ENCODE results near the gene PHF1.
"Not testable (repeated sequence)": the region's sequence is repeated elsewhere in the genome, so short reads cannot be mapped to it uniquely, and the experiment has no call there.

Gene PHF1

DNA sequence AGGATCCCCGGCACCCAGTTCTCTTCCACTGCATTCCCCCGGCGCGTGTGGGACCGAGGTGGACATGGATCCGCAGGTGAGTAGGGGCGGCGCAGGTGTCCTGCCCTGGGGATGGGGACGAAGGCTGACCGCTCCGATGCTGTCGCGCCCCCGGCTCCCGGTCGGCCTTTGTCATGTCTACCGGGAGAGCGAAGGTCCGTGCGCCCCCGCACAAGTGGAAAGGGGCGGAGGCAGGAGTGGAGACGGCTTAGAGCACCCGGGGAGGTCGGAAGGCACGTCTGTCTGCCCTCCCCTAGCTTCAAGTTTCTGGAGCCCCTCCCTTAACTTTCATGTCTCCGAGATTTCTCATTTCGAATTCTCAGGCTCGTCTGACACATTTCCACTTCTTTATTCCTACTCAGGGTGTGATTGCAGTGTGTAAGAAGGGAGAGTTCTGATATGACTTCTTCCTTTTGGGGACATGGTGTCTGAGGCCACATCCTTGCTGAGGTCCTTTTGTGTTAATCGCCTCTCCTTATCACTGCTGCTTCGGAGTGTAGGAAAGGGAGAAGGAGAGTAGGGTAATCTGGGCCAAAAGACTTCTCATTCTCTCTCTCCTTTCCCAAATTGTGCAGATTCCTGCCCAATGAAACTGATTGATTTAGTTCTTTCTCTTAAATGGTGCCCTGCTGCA is 18.8 kb upstream of the PHF1 start:
- DNase-seq = no peak

DNA sequence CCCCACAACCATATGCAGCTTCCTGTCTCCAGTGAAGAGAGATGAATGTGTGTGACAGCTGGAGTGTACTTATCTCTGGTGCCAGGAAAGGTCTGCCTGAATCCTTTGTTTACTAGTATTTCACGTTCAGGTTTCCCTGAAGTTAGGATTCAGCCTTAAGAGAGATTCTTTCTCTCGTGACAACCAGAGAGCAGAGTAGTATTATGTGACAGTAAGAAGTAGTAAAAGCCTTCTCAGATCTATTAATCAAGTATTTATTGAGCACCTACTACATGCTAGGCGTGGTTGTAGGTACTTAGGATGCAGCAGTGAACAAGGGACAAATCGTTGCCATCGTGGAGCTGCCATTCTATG is 18.2 kb upstream of the PHF1 start:
- DNase-seq = peak; percentile 12

DNA sequence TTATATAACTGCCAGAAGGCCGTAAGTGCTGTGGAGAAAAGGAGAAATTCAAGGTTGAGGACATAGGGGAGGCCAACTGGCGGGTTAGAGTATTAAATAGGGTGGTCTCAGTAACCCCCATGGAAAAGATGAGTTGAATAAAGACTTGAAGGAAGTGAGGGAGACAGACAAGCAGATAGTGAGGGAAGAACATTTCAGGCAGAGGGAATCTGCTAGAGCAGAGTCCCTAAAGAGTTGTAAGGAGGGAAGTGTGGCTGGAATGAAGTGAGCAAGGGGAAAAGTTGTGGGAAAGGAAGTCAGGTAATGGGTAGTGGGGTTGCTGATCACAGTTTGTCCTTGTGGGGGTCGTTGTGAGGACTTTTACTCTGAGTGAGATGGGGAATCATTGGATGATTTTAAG is 17.8 kb upstream of the PHF1 start:
- no peak for DNase-seq

DNA sequence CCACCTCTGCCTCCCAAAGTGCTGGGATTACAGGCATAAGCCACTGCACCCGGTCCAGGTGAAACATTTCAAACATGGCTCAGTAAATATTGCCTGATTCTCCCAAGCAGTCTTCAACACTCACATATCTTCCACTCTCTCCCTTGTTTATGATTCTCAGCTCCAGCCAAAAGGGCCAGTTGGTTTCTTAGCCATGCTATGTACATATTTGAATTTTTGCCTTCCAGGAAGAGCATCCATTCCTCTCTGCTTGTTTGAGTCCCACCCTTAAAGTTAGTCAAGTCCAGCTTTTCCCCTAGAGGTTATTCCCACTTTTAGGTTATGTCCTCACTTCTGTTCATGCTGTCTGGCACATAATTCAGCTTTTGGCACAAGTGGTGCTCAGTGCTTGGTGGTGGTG is 13.3 kb upstream of the PHF1 start:
- no peak for DNase-seq

DNA sequence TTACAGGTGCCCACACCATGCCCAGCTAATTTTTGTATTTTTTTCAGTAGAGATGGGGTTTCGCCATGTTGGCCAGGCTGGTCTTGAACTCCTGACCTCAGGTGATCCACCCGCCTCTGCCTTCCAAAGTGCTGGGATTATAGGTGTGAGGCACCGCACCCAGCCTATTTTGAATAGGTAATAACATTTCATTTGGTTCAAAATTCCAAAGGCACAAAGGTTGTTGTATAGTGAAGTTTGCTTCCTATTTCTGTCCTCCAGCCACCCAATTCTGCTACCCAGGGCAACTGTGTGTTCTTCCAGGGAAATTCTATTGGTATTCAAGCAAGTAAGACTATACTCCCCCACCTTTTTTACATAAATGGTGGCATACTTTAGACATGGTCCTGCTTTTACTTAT is 12.2 kb upstream of the PHF1 start:
- not testable (repeated sequence) for DNase-seq

DNA sequence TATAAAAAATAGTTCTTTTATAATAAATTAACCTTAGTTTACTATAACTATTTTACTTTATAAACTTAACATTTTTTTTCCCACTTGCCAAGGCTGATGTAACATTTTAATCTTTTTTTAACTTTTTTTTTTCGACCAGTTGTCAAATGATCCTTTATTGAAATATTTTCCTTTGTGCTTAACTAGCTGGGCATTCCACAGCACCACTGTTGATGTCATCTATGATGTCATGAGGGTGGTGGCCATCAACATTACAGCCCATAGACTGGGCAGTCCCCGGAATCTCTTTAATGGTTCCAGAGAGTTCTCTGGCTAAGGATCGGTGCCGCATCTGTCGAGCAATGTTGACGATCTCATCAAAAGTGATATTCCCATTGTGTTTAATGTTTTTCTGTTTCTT is 10.9 kb upstream of the PHF1 start:
- DNase-seq = not testable (repeated sequence)

DNA sequence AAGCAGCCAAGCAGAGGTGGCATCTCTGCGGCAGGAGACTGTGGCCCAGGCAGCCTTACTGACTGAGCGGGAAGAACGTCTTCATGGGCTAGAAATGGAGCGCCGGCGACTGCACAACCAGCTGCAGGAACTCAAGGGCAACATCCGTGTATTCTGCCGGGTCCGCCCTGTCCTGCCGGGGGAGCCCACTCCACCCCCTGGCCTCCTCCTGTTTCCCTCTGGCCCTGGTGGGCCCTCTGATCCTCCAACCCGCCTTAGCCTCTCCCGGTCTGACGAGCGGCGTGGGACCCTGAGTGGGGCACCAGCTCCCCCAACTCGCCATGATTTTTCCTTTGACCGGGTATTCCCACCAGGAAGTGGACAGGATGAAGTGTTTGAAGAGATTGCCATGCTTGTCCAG is 5.9 kb upstream of the PHF1 start:
- no peak for DNase-seq

DNA sequence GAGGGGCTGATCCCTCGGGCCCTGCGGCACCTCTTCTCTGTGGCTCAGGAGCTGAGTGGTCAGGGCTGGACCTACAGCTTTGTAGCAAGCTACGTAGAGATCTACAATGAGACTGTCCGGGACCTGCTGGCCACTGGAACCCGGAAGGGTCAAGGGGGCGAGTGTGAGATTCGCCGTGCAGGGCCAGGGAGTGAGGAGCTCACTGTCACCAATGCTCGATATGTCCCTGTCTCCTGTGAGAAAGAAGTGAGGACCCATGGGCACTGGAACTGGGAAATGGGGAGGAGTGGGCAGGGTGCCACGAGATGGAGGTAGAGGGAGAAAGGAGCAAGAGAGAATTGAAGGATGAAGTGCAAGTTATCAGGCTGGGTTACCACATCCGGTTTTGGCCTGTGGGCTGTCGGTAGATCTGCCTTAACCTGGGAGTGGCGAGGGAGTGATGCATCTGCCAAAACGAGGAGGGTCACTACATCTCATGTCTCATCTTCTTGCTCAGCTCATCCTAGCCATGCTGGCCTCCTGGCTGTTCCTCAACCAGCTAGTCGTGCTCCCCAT is 5.4 kb upstream of the PHF1 start:
- DNase-seq = no peak

DNA sequence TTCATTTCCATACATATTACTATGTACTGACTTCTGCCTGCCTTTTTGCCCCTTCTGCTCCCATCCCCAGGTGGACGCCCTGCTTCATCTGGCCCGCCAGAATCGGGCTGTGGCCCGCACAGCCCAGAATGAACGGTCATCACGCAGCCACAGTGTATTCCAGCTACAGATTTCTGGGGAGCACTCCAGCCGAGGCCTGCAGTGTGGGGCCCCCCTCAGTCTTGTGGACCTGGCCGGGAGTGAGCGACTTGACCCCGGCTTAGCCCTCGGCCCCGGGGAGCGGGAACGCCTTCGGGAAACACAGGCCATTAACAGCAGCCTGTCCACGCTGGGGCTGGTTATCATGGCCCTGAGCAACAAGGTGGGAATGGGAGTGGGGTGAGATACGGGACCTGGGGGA is 4.7 kb upstream of the PHF1 start:
- no peak for DNase-seq

DNA sequence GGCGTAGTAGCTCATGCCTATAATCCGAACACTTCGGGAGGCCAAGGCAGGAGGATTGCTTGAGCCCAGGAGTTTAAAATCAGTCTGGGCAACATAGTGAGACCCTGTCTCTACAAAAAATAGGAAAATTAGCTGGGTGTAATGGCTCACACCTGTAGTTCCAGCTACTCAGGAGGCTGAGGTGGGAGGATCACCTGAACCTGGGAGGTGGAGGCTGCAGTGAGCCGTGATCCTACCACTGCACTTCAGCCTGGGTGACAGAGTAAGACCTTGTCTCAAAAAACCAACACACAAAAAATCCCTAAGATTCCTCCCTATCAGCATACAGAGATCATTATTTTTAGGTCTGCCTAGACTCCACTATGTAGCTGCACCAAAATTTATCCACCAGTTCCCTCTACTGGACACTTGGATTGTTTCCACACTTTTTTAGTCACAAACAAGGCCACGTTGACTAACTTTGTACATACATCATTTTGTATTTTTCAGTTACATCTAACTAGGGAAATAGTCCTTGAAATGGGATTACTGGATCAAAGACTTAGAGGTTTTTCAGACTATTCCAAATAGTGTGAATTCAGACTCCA is 3.6 kb upstream of the PHF1 start:
- peak; percentile 21 for DNase-seq

DNA sequence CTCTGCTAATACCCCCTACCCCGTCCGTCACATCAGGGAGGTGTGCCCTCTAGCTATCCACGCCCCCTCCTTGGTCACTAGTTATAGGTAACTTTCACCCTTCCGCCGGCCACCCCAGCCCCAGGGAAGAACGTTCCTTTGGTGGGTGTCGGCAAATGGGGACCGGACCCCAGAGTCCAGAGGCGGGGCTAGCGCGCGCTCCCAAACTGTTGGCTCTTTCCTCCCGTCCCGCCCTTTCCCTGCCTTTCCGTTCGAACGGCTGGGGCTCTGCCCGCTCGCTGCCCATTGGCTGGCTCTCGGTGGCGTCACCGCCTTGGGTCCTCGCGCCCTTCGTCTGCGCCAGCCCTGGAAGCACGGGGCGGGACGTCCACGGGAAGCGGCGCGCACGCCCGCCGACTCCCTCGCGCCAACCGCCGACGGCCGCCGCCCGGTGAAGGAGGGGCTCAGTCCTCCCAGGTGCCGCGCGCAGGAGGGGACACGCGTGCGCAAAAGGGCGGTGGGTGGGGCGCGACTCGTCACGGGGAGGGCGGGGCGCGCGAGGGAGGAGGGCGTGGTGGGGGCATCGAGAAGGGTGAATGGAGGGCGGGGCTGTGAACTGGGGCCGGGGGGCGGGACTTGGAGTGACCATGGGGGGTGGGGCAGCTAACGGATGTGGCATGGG is 634 bp upstream of the PHF1 start:
- peak; percentile 97 for DNase-seq

DNA sequence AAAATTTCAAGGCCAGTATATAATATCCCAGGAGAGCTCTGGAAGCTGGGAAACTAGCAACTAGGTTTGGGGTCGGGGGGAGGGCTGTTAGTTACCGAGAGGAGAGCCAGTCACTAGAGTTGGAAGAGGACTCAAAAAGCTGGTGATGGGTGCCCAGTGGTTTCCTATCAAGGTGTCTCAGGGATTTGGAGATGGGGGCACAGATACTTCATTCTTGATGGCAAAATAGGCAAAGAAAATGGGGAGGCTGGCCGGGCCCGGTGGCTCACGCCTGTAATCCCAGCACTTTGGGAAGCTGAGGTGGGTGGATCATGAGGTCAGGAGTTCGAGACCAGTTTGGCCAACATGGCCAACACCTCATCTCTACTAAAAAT is 805 bp downstream of the PHF1 start:
- no peak for DNase-seq

DNA sequence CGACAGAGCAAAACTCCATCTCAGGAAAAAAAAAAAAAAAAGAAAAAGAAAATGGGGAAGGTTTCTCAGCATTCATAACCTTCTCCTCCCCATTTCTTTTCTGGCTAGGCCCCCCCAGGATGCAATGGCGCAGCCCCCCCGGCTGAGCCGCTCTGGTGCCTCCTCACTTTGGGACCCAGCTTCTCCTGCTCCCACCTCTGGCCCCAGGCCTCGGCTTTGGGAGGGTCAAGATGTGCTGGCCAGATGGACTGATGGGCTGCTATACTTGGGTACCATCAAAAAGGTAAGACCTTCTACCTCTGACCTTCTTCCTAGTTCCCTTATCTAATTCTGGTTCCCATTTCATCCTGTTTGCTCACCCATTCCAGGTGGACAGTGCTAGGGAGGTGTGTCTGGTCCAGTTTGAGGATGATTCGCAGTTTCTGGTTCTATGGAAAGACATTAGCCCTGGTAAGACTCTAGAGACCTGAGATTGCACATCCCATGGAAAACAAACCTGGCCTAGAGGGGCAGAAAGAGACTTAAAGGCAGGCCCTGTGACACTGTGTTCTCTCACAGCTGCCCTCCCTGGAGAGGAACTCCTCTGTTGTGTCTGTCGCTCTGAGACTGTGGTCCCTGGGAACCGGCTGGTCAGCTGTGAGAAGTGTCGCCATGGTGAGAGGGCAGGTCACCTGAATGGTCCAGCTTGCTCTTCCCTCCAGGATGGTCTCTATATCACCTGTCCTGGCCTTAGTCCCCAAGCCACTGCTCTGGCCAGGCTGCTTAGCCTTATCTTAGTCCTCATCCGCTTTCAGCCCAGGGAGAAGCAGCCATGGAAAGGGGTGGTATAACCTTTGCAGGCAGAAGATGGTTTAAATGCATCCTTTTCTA is 1.6 kb downstream of the PHF1 start:
- no peak for DNase-seq

DNA sequence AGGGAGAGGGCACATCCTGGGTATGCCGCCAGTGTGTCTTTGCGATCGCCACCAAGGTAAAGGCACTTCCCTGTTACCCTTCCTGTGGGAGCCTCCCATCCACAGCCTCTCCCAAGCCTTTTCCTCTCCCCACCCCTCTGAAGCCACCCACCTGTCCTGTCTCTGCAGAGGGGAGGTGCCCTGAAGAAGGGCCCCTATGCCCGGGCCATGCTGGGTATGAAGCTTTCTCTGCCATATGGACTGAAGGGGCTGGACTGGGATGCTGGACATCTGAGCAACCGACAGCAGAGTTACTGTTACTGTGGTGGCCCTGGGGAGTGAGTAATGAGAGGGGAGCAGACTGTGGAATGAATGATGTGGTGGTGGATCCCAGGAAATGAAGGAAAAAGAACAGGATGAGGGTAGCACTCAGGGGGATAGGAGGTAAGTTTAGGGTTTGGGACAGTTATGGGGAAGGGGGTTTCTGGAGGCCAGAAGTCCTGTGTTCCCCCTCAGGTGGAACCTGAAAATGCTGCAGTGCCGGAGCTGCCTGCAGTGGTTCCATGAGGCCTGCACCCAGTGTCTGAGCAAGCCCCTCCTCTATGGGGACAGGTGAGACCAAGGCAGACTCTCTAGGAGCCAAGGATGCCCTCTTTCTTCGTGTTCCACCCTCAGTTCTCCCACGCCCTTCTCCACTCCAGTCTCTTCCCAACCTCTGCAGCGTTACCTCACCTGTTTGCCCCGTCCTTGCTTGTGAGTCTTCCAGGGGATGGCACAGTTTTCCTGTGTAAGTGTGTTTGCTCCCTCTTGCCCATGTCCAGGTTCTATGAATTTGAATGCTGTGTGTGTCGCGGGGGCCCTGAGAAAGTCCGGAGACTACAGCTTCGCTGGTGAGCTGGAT is 2.7 kb downstream of the PHF1 start:
- no peak for DNase-seq

DNA sequence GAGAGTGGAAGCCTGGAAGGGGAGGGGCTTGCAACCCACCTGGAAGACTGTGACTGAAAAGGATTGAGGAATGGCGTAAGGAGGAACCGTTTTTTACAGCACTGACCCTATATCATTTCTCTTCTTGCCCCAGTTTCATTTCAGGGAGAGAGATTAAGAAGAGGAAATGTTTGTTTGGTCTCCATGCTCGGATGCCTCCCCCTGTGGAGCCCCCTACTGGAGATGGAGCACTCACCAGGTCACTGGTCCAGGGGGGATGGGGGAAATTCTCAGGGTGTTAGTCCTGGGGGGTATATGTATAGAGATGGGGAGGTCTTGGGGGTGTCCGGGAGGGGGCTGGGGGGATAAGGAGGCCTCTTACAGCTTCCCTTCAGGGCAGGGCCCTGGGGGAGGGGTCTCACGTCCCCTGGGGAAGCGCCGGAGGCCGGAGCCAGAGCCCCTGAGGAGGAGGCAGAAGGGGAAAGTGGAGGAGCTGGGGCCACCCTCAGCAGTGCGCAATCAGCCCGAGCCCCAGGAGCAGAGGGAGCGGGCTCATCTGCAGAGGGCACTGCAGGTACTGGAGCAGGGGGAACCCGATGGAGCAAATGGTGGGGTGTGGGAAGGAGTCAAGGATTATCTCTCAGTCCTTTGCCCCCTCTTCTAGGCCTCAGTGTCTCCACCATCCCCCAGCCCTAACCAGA is 3.9 kb downstream of the PHF1 start:
- DNase-seq = no peak

DNA sequence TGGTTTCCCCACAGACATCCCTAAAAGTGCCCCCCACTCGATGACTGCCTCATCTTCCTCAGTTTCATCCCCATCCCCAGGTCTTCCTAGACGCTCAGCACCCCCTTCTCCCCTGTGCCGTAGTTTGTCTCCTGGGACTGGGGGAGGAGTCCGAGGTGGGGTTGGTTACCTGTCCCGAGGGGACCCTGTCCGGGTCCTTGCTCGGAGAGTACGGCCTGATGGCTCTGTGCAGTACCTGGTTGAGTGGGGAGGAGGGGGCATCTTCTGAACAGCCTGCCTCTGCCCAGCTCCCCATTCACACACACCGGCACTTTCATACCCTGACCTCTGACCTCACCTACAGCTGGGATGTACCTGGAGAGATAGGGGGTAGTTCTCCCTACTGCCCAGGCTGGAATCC is 5.0 kb downstream of the PHF1 start:
- no peak for DNase-seq

DNA sequence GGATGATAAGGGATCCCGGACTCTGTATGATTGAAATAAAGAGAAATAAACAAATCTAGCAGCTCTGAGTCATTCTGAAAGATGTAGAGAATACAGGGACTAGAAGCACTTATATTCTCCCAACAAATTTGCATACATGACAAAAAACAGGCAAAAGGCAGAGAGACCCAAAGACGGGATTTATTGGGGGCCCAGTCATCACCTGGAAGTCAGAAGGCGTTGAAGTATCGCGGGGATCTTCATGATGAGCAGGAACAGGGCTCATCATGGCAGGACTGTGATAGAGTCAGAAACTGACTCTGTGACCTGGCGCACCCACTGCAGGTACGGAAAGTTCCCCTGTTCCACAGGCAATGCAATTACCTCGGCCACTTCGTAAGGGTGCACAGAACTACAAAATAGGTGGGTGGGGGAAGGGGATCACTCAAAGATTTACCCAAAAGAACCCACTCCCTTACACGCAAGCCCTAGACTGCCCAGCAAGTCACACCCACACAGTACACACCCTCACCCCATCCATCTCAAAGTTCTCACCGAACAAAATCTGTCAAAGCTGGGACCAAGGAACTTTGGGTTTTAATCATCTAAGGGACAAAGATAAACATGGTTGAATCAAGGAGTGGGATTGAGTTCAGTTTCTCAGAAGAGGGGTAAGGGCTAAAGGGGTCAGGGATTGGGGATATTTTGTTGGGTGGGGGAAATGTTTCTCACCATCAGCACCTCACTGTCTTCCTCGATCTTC is 5.7 kb downstream of the PHF1 start:
- no peak for DNase-seq

DNA sequence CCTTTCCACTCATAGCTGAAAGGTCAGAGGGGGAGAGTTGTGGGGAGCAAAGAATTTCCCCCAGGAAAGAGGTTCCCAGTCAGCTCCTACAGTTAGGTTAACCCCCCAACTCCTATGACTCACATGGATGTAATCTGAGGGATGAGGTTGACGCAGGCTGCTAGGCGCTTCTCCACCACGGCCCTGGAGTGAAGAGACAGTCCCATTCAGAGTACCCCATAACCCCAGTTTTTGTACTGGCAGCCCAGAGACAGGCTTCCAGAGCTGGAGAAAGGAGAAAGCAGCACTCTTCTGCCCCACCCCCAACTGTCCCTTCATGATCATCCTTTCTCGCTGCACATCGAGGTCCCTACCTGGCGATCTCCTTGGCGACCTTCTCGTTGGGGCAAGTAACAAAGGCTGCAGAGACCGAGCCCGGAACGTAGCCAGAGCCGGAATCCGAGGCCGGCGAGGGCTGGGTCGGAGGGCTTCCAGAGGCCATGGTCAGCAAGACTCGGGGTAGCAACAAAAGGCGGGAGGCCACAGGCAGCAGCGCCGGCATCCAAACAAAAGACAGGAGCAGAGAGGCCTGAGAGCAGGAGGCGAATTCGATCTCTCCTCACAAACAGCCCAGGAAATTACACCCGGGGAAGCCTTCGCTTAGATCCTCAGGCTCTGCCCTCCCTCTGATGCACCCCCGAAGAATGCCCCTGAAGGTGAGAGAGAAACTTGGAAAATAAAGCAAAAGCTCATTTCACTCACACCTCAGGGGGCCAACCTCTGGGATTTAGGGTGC is 6.5 kb downstream of the PHF1 start:
- DNase-seq = no peak

DNA sequence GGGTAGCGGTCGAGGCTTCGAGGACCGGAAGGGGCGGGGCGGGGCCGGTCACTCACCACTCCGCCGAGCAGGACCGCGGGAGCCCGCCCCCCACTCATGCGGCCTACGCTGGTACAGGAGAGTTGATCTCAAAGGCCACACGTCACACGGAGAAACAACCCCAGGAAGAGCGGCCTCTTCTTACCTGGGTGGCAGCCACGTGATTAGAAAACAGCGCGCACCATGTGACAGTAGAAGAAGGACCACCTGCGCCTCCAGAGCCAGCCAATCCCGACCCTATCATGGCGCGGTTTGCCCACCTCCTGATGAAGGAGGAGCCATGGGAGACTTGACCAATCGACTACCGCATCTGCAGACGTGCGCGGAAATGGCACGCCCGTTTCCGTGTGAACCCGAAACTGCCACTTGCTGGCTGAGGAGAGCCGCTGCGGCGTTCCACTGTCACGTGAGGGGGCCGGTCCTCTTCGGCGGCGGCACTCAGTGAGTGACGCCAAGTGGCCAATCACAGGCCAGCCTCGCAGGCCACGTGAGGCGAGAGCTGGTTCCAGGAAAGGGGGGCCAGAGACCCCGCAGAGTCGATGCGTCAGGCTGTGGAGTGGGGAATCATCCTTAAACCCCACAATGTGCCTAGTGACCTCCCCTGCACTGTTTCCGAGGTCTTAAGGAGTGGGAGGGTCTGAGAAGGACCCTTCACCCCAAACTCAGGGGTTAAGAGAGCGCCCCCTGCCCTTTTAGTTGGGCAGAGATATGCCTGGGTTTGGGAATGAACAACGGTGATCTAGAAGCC is 7.3 kb downstream of the PHF1 start, which contains the start of gene CUTA:
Gene CUTA (minus strand): TSS at position 205 of the 787 bp plus-strand sequence. CDS start 107 bp downstream, at position 98.
- peak; percentile 100 for DNase-seq

All from NCI-H2029 (cell line).